Sigmoid colon (tissue), 4 donors: ENCODE measurements around the gene SLC66A1.

ENCODE experiments used
- POLR2A ChIP-seq, 2 donors: fragments of 450-650 bp; IDR thresholded peaks; one replicate each; pipeline ENCODE4 v1.6.1; 2016; ENCODE audit warnings: antibody characterized with exemption in 2 of 2, mild to moderate bottlenecking in 2 of 2, moderate library complexity in 2 of 2
- POLR2AphosphoS5 ChIP-seq, 4 donors: sonication (generic); formaldehyde crosslinking; IDR thresholded peaks; one replicate each; pipeline ENCODE4 v1.6.1; 2017; ENCODE audit warnings: antibody characterized with exemption in 4 of 4
- TF ChIP-seq, protein P1 (sequence below), 4 experiments: fragments of 450-650 bp in 3 of 4; fragments of 200-600 bp in 1 of 4; IDR thresholded peaks; one replicate each; pipeline ENCODE4 v1.5.1; 2016 to 2019; ENCODE audit warnings: antibody characterized with exemption in 4 of 4, mild to moderate bottlenecking in 3 of 4, moderate library complexity in 2 of 4

DNA sequence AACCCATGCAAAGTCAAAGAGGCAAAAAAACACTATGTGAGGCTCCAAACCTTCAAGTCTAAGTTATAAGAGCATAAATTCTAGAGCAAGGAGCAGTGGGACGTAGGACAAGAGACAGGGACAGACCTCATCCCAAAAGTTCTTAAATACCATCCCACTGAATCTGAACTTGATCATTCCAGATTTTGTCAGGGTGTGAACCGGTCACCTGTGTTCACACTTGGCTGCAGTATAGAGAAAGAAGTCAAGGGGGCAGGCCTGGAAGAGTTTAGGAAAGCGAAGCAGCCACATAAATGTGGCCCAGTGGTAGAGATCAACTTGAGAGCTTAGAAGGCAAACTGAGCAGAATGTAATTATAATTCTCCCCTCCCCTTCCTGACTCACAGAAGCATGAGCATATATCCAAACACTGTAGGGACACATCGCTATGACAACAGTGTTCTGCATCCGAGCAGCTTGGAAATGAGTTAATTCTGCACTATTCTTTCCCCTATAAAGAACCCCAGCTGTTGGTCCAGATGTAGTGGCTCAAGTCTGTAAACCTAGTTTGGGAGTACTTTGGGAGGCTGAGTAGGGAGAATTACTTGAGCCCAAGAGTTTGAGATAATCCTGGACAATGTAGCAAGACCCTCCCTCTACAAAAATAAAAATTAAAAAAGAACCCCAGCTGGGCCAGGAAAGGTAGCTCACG lies 2.9 kb upstream of the SLC66A1 start:
- TF ChIP-seq, protein P1, sequence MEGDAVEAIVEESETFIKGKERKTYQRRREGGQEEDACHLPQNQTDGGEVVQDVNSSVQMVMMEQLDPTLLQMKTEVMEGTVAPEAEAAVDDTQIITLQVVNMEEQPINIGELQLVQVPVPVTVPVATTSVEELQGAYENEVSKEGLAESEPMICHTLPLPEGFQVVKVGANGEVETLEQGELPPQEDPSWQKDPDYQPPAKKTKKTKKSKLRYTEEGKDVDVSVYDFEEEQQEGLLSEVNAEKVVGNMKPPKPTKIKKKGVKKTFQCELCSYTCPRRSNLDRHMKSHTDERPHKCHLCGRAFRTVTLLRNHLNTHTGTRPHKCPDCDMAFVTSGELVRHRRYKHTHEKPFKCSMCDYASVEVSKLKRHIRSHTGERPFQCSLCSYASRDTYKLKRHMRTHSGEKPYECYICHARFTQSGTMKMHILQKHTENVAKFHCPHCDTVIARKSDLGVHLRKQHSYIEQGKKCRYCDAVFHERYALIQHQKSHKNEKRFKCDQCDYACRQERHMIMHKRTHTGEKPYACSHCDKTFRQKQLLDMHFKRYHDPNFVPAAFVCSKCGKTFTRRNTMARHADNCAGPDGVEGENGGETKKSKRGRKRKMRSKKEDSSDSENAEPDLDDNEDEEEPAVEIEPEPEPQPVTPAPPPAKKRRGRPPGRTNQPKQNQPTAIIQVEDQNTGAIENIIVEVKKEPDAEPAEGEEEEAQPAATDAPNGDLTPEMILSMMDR (IDR thresholded peaks at IDR 0.05) = no peak
- TF ChIP-seq POLR2A (IDR thresholded peaks at IDR 0.05) = no peak
- TF ChIP-seq POLR2AphosphoS5 (IDR thresholded peaks at IDR 0.05) = no peak
